Activated T-cell treated with anti-CD3 and anti-CD28 coated beads, Interleukin-2, amount 50 U/mL, for 1 hour (primary cell): ENCODE data around the gene CDCA3.

Source experiments
- DNase-seq: peaks from one replicate; pipeline ENCODE4 v3.0.0-alpha.2; 2020

Gene CDCA3

DNA sequence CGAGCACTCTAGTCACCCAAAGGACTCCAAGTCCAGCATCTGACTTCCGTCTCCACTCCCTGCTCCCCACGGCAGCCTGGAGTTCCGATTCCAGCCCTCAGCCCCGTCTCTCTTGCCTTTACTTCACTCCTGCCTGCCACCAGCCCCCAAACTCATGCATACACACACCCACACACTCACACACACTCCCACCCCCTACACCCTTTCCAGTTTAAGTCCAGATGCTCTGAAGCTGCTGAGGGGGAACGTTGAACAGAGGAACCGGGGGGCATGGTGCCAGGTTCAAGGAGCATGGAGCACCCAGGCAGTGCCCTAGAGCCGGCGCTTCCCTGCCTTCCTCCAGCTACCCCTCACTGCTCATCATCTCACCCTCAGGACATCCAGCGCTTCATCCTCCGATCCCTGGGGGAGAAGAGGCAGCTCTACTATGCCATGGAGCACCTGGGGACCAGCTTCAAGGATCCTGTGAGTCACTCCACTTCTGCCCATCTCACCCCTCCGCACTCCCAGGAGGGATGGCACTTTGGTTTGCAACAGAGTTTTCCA is 19.6 kb downstream of the CDCA3 start:
- DNase-seq = no peak

DNA sequence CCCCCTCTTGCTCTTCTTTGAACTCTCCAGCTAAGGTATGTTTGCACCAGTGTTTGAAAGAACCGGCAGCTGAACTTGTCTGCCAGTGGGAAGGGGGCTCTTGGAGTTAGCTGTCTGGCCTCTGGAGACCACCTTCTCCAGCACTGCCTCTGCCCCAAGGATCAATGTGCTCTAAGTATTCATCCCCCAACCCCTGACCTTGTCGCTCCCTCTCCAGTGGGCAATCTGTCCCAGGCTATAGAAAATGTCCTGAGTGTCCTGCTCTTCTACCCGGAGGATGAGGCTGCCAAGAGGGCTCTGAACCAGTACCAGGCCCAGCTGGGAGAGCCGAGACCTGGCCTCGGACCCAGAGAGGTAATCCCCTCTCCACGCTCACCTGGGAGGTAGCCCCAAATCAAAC is 20.1 kb downstream of the CDCA3 start:
- DNase-seq = no peak

DNA sequence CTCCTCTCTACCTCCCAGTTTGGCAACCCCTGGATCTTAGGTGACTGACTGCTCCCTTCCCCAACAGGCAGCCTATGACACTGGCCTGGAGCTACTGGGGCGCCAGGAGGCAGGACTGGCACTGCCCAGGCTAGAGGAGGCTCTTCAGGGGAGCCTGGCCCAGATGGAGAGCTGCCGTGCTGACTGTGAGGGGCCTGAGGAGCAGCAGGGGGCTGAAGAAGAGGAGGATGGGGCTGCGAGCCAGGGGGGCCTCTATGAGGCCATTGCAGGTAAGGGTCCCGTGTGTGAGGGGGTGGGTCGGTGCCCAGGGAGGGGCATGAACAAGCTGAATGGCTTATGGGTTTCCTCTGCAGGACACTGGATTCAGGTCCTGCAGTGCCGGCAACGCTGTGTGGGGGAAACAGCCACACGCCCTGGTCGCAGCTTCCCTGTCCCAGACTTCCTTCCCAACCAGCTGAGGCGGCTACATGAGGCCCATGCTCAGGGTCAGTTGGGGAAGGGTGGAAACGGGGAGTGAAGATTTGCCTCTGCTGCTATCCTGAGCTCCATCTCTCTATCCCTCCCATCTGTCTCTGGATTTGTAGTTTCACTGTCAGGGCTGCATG is 20.7 kb downstream of the CDCA3 start:
- no peak for DNase-seq

DNA sequence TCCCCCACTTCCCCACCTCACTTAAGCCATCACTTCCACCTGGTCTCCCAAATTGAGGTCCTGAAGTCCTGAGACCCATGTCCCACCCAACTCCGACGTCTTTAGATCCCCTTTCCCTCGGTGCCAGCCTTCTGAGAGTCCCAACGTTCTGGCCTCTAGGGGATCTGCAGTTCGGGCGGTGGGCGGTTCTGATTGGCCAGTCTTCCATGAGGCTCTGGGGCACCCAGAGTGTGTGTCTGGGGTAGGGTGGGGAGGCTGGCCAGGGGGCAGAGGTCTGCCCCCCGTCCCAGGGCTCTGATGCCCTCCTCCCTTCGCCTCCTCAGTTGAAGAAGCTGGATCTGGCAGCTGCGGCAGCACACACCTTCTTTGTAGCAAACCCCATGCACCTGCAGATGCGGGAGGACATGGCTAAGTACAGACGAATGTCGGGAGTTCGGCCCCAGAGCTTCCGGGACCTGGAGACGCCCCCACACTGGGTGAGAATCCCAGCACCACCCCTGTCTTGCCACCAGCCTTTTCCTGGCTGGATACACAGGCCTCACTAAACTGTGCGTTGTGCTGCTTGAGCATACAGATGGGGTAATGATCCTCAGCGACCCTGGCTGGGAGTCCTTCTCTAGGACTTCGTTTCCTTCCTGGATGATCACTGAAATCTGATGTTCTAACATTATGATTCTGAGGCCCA is 21.4 kb downstream of the CDCA3 start:
- no peak for DNase-seq

DNA sequence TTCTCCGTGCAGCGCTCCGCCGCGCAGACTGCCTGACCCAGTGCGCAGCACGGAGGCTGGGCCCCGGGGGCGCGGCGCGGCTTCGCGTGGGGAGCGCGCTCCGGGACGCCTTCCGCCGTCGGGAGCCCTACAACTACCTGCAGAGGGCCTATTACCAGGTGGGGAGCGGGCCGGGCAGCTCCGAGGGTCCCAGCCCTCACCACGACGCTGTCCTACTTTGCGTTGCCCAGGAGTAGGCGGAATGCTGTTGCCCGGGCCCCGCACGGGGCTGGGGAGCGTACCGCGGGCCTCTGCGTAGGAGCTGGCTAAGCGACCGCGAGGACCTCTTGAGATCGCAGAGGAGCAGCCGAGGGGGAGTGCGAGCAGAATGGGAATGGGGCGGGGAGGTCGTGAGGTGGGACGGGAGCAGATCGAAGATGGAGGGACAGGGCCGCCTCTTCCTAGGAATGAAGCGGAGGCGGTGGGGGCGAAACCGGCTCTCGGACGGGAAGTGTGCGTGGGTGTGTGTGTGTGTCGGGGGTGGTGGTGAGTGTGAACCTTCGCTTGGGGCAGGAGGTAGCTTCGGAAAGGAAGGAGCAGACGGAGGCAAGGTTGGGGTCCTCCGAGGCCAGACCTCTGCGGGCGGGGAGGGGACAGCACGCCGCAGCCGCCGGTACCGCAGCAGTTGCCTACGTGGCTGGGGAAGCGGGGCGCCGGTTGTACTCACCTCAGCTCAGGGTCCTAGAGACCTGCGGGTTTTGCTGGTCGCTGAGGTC is 22.1 kb downstream of the CDCA3 start:
- DNase-seq = peak; percentile 69

DNA sequence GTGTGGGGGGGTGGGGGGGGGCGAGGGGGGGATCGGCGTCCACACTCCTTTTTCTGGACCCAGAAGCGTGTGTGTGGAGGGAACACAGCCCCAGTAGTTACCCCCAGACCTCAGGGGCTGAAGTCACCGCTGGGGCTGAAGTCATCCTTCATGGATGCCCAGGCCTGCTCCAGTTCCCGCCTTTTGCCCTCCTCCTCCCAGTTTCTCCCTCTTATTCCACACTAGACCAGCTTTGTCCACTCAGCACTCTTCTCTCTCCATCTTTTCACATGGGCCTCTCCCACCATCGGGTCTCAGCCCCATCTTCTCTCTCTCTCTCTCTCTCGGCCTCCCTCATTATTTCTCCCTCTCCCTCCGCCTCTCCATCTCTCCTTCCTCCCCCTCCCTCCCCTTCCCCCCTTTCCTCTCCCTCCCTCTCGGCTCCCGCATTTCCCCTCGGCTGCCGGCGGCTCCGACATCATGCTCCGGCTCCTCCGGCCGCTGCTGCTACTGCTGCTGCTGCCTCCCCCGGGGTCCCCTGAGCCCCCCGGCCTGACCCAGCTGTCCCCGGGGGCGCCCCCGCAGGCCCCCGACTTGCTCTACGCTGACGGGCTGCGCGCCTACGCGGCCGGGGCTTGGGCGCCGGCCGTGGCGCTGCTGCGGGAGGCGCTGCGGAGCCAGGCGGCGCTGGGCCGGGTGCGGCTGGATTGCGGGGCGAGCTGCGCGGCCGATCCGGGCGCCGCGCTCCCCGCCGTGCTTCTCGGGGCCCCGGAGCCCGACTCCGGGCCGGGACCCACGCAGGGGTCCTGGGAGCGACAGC is 22.9 kb downstream of the CDCA3 start, which contains the start of gene P3H3:
Gene P3H3 (plus strand): TSS at position 426 of the 799 bp plus-strand sequence. CDS start 34 bp downstream, at position 460.
- no peak for DNase-seq

DNA sequence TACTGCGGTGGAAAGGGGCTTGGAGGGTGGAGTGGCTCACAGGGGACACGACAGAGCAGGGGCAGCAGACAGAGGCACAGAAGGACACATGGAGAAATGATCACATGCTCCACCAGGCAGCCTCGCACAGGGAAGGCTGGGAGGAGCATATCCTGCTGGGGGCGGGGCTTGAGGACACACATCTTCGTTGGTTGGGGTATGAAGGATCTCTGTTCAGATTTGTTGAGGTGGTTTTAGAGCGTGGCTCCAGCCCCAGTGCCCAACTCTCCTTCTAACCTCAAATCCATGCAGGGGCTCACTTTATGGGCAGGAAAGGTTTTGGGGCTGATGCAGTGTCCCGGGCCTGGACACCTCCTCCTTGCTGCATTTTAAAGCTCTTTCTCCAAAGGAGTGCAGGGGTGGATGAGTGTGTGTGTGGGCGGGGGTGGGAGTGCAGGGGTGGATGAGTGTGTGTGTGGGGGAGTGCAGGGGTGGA is 23.6 kb downstream of the CDCA3 start:
- peak; percentile 48 for DNase-seq

DNA sequence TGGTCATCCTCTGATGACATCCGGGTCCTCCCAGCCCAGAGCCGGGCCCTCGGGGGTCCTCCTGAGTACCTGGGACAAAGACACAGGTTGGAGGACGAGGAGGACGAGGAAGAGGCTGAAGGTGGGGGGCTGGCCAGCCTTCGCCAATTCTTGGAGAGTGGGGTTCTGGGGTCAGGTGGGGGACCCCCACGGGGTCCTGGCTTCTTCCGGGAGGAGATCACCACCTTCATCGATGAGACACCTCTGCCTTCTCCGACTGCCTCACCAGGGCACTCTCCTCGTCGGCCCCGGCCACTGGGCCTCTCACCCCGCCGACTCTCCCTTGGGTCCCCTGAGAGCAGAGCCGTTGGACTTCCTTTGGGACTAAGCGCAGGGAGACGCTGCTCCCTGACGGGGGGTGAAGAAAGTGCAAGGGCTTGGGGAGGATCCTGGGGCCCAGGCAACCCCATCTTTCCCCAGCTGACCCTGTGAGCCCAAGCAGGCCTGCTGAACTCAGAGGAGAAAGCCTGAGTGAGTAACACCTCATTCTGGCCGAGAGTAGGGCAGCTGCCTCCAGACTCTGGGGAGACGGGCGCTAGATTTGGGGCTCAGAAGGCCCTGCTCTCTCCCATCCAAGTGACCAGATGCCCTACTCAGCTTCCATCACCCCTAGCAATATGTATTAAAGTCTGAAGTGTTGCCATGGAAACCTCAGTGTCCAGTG is 24.2 kb downstream of the CDCA3 start:
- DNase-seq = no peak

DNA sequence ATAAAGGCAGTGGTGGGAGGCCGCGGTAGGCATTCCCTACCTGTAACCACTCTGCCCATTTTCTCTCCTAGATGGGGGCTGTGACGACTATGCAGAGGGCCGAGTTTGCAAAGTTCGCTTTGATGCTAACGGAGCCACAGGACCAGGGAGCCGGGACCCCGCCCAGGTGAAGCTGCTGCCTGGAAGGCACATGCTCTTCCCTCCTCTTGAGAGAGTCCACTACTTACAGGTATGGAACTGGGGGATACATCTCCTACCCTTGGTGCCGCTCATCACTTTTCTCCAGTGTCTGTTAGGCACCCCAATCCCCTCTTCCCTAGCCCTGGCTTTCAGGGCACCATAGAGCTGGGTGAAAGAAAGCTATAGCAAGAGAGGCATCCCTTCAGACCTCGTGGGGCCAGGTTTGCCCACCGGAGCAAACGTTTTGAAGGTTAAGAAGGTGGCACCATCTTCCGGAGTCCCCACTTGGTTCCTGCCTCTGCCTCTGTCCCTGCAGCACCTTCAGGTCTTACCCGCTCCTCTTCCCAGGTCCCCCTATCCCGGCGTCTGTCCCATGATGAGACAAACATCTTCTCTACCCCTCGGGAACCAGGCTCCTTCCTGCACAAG is 24.9 kb downstream of the CDCA3 start:
- no peak for DNase-seq

DNA sequence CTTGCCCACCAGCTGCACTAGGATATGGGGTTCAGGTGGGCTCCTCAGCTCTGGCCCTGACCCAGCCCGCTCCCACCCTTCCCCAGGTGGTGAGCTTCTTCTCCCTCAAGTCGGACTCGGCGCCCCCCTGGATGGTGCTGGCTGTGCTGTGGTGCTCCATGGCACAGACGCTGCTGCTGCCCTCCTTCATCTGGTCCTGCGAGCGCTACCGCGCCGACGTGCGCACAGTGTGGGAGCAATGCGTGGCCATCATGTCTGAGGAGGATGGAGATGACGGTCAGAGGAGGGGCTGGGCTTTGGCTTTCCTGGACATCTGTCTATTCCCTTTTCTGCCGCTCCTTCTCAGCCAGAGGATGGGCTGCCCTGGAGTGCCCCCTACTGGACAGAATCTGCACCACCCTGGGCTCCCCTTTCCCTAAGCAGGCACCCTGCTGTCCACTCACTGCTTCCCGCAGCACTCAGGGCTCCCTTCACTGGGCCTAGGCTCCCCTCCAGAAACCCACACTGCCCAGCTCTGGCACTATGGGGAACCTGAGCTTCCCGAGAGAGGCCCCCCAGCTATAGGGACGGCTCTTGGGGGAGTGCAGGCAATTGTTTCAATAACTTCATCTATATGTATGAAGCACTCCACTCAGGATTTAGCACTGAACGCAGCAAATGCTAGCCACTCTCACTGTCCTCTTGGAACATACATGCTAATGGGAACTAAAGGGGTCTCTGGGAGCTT is 25.5 kb downstream of the CDCA3 start:
- peak; percentile 87 for DNase-seq

DNA sequence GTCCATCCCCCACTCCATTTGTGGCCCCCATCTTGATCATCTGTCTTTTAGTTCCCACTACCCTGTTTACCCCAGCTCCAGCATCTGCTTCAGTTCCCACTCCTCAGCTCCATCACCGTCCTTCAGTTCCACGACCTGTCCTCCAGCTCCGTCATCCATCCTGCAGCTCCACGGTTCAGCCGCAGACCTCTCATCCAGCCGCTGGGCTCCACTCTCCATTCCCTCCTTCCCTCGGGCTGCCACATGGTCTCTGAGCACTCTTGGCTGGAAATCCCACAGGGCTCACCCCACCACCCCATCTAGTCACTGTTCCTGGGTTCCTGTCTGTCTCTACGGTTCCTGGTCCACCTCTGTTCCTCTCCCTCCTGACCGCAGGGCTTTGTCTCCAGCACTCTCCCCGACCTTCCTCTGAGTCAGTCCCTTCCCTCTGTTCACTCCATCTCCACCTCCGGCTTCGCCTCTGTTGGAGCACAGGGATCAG is 26.1 kb downstream of the CDCA3 start:
- no peak for DNase-seq

DNA sequence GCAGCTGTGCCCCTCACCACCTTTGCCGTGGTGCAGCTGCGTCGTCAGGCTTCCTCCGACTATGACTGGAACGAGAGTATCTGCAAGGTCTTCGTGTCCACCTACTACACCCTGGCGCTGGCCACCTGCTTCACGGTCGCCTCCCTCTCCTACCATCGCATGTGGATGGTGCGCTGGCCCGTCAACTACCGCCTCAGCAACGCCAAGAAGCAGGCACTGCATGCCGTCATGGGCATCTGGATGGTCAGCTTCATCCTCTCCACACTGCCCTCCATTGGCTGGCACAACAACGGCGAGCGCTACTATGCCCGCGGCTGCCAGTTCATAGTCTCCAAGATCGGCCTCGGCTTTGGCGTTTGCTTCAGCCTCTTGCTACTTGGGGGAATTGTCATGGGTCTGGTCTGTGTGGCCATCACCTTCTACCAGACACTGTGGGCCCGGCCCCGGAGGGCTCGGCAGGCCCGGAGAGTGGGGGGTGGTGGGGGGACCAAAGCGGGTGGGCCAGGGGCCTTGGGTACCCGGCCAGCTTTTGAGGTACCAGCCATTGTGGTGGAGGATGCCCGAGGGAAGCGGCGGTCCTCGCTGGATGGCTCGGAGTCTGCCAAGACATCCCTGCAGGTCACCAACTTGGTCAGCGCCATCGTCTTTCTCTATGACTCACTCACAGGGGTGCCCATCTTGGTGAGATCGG is 26.9 kb downstream of the CDCA3 start:
- DNase-seq = no peak

DNA sequence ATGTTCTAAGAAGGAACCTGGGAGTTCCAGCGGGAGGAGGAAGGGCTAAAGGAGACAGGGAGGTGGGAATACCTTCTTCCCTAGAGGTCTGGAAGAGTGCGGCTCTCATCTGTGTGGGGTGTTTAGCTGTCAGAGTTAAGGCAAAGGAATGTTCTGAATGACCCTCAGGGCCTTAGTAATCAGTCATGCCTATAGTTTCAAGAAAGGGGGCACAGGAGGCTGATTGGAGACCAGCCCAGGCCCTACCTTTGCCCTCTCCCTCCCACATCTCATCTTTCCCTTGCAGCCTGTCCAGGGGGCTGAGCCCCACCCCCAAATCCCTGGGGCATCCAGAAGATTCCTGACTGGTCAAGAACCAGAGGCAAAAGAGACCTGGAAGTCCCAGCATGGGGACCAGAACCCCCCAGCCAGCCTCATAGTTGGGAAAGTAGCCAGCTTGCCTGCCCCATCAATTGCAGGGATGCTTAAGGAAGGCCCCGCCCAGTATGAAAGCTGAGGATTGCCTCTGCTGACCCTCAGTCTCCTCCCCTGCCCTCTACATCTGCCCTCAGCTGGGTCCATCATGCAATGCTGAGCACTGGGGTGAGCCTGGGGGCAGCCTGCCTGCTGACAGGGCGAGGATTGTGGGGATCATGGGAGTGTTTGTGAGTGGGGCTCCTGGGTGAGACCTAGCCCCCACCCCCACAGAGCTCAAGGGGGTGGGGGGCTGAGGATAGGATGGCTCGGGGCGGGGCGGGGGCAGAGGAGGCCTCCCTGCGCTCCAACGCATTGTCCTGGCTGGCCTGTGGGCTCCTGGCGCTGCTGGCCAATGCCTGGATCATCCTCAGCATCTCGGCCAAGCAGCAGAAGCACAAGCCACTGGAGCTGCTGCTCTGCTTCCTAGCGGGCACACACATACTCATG is 27.7 kb downstream of the CDCA3 start:
- DNase-seq = no peak

DNA sequence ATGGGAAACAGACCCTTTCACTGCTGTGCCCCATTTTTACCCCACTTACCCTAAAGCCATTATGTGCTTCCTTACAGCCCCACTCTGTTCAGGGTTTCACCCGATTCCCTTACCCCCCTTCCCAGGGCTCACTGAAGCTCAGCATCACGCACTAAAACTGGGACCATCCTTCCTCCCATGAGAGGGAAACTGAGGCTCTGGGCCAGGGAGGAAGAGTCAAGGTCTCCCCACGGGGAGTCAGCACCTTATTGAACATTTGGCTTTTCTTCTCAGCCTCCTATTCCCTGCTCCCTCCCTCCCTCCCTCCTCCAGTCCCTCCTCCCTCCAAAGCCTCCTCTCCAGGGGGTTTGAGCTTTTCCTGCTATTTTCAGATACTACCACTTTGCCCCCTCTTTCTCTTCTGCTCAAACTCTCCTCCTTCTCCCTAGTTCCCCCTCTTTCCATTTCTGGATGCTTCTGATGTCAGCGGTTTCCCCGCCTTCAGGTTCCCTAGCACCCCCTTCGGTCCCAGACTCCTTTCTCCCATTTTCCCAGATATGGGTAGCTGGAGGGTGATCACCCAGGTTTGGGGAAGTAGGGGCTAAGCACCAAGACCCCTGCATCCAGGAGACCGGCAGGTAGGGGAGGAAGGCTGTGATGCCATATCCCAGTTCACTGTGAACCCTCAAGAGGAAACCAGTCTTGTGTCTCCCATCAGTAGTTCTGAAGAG is 28.5 kb downstream of the CDCA3 start:
- no peak for DNase-seq

DNA sequence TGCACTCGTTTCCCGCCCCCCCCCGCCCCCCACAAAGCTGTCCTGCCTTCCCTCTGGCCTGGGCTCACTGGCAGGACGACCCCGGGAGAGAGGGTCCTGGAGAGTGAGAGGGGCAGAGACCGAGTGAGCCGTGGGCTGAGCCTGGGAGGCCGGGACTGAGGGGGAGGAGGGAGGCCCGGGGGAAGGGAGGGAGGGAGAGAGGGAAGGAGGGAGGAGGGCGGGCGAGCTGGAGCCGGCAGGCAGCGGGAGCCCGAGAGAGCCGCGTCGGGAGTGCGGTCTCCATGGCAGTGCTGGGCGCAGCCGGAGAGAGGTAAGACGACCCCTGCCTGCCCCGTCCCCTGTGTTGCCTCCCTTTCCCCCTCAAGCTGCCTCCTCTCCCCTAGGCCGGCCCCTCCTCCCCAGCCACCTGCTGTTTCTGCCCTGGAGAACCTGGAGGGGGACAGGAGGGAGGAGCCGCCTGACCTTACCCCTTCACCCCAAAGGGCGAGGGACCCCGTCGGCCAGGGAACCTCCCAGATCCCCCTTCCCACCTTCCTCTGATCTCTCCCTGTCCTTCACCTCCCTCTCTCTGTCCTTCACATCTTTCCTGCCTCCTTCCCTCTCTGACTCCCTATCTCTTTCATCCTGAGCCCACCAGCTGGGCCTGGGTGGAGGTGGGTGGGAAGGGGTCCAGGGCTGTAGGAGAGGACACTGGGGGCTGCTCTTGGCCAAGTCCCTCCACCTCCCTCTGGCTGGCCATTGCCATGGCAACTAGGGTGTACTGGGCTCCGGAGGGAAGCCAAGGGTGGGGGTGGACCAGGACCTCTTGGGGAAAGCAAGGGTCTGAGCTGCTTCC is 29.3 kb downstream of the CDCA3 start, which contains the start of gene GPR162:
Gene GPR162 (plus strand): TSS at position 231 of the 835 bp plus-strand sequence. CDS start 2,078 bp downstream, outside the sequence.
- no peak for DNase-seq

DNA sequence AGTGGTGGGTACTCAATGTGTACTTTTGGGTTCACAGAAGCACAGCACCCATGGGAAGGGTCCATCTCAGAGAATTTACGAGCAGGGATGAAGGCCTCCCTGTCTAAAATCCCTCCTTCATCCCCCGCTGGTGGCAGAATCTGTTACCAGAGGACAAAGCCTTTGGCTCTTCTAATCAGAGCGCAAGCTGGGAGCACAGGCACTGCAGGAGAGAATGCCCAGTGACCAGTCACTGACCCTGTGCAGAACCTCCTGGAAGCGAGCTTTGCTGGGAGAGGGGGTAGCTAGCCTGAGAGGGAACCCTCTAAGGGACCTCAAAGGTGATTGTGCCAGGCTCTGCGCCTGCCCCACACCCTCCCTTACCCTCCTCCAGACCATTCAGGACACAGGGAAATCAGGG is 30.9 kb downstream of the CDCA3 start:
- DNase-seq = no peak
